Measurements from ENCODE around the gene CDH10.

CDH10 gene

GRCh38 chr5:24492229-24492628, 152.5 kb downstream of the CDH10 start:
- in situ Hi-C loops (cut with MboI; ENCODE audit: low sequenced_read_pairs) = no loop called here

- in situ Hi-C loops (cut with MboI; ENCODE audit: low sequenced_read_pairs) = no loop called here
These were observed 153.3 kb downstream of the CDH10 start for GRCh38 chr5:24491490-24491889.

- in situ Hi-C loops (cut with MboI; ENCODE audit: low sequenced_read_pairs) = no loop called here
These were observed 157.2 kb downstream of the CDH10 start for GRCh38 chr5:24487368-24488229.

- in situ Hi-C loops (cut with MboI; ENCODE audit: low sequenced_read_pairs) = no loop called here
These were observed 163.8 kb downstream of the CDH10 start for GRCh38 chr5:24480952-24481351.

GRCh38 chr5:24477958-24478357, 166.8 kb downstream of the CDH10 start:
- in situ Hi-C loops (cut with MboI; ENCODE audit: low sequenced_read_pairs) = no loop called here

- in situ Hi-C loops (cut with MboI; ENCODE audit: low sequenced_read_pairs) = no loop called here
These were observed 169.7 kb downstream of the CDH10 start for GRCh38 chr5:24475101-24475500.

- in situ Hi-C loops (cut with MboI; ENCODE audit: low sequenced_read_pairs) = no loop called here
These were observed 170.1 kb downstream of the CDH10 start for GRCh38 chr5:24474685-24475084.

GRCh38 chr5:24472518-24472917, 172.3 kb downstream of the CDH10 start:
- in situ Hi-C loops (cut with MboI; ENCODE audit: low sequenced_read_pairs) = no loop called here

- in situ Hi-C loops (cut with MboI; ENCODE audit: low sequenced_read_pairs) = no loop called here
These were observed 200.4 kb downstream of the CDH10 start for GRCh38 chr5:24444414-24444813.

- in situ Hi-C loops (cut with MboI; ENCODE audit: low sequenced_read_pairs) = no loop called here
These were observed 205.3 kb downstream of the CDH10 start for GRCh38 chr5:24439465-24439864.

Measured in HL-60/S4 (cell line).